Neural progenitor cell (in vitro differentiated cells): ENCODE data around the gene LRRC9. TPM values are rescaled to one million over a fixed set of nuclear protein-coding genes. Genes with fewer than 3 reads are reported as not detected.
"Not testable (repeated sequence)": the region's sequence is repeated elsewhere in the genome, so short reads cannot be mapped to it uniquely, and the experiment has no call there.

Experiments
- DNase-seq: peaks from one replicate; pipeline ENCODE4 v3.0.0-alpha.2; 2016; ENCODE audit warnings: low spot score
- H2AFZ ChIP-seq: fragments of 200-600 bp; sonication (generic); replicated peaks from 2 replicates; pipeline ENCODE4 v1.6.1; 2016; ENCODE audit warnings: antibody characterized with exemption
- H3F3A ChIP-seq: fragments of 200-600 bp; sonication (generic); 2 replicates; pipeline ENCODE4 v1.6.1; 2016; ENCODE audit warnings: antibody characterized with exemption, low read depth
- H3K27ac ChIP-seq: fragments of 200-600 bp; sonication (generic); 2 replicates; pipeline ENCODE4 v1.5.1; 2016; ENCODE audit warnings: mild to moderate bottlenecking
- H3K27me3 ChIP-seq: fragments of 200-600 bp; sonication (generic); 2 replicates; pipeline ENCODE4 v1.6.1; 2016; ENCODE audit warnings: mild to moderate bottlenecking, moderate library complexity
- H3K36me3 ChIP-seq: fragments of 200-600 bp; sonication (generic); 2 replicates; pipeline ENCODE4 v1.5.1; 2016
- H3K4me1 ChIP-seq: fragments of 200-600 bp; sonication (generic); 2 replicates; pipeline ENCODE4 v1.6.1; 2016; ENCODE audit warnings: mixed run types
- H3K4me2 ChIP-seq: fragments of 200-600 bp; sonication (generic); 2 replicates; pipeline ENCODE4 v1.6.1; 2016
- H3K4me3 ChIP-seq: fragments of 200-600 bp; sonication (generic); 2 replicates; pipeline ENCODE4 v1.5.1; 2016
- H3K79me2 ChIP-seq: fragments of 200-600 bp; sonication (generic); 2 replicates; pipeline ENCODE4 v1.6.1; 2016; ENCODE audit warnings: low read depth
- H3K9ac ChIP-seq: fragments of 200-600 bp; sonication (generic); 2 replicates; pipeline ENCODE4 v1.6.1; 2016
- H3K9me3 ChIP-seq: fragments of 200-600 bp; sonication (generic); 2 replicates; pipeline ENCODE4 v1.5.1; 2016; ENCODE audit warnings: low read depth
- H4K20me1 ChIP-seq: fragments of 200-600 bp; sonication (generic); 2 replicates; pipeline ENCODE4 v1.6.1; 2016; ENCODE audit warnings: low read depth
- H3K27ac Mint-ChIP-seq: 3 replicates; pipeline ENCODE4 v1.8.0; 2021; ENCODE audit warnings: mixed read lengths
- H3K27me3 Mint-ChIP-seq: 2 replicates; pipeline ENCODE4 v1.8.0; 2022; ENCODE audit warnings: low read depth, mild to moderate bottlenecking, inconsistent platforms, moderate library complexity, mixed read lengths; ENCODE audit not compliant: insufficient read depth
- H3K36me3 Mint-ChIP-seq: 3 replicates; pipeline ENCODE4 v1.8.0; 2021; ENCODE audit warnings: mixed read lengths
- H3K4me1 Mint-ChIP-seq: 3 replicates; pipeline ENCODE4 v1.8.0; 2021; ENCODE audit warnings: mixed read lengths
- H3K4me3 Mint-ChIP-seq: 3 replicates; pipeline ENCODE4 v1.8.0; 2021; ENCODE audit warnings: mild to moderate bottlenecking, moderate library complexity, mixed read lengths
- H3K9me3 Mint-ChIP-seq: 3 replicates; pipeline ENCODE4 v1.8.0; 2020; ENCODE audit warnings: mixed read lengths
- EZH2 ChIP-seq: fragments of 200-600 bp; sonication (generic); IDR thresholded peaks from 2 replicates; pipeline ENCODE4 v1.6.1; 2017; ENCODE audit warnings: antibody characterized with exemption, mild to moderate bottlenecking, moderate library complexity
- EZH2phosphoT487 ChIP-seq: fragments of 200-600 bp; sonication (generic); IDR thresholded peaks from 2 replicates; pipeline ENCODE4 v1.6.1; 2017; ENCODE audit warnings: antibody characterized with exemption
- total RNA-seq: library from RNA; depleted of rRNA; stranded (reverse); fragments of >200 nt; gene quantifications from 2 replicates; pipeline ENCODE4 v1.2.3, GENCODE V29; 2015; ENCODE audit warnings: low replicate concordance
- TF ChIP-seq, protein P1 (sequence below): fragments of 200-600 bp; sonication (generic); IDR thresholded peaks from 2 replicates; pipeline ENCODE4 v1.5.1; 2017; ENCODE audit warnings: antibody characterized with exemption, mild to moderate bottlenecking

LRRC9 gene
- total RNA-seq, 1 donor from 2014 or later = 2.1 TPM

DNA sequence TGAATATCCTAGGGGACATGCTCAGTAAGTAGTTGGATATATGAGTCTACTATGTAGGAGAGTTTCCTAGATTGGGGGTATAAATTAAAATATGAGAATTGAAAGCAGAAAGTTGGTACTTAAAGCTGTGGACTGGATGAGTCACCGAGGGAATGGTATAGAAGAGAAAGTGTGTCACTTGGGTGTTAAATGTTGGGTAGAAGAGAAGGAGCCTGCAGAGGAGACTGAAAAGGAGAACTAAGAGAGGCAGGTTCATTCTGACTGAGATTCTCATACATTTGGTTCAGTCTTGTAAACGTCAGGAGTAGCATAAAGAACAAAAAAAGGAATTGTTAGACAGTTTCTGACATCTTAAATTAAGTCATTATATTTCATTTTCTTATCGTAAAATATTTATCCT lies 19.9 kb downstream of the LRRC9 start:
- Histone ChIP-seq H3K4me1 (no peaks in the 10 kb centered on the region), H3K79me2 (no peaks in the 10 kb centered on the region), H3K9me3 (no peaks in the 10 kb centered on the region), H2AFZ (no peak overlapping the region), H4K20me1 (no peaks in the 10 kb centered on the region), H3K4me3 (no peak overlapping the region), H3K4me2 (no peak overlapping the region), H3K27ac (no peak overlapping the region), H3F3A (no peaks in the 10 kb centered on the region), H3K36me3 (no peaks in the 10 kb centered on the region), H3K27me3 (no peaks in the 10 kb centered on the region), H3K9ac (no peak overlapping the region)
- Mint-ChIP-seq H3K4me1 (no peaks in the 10 kb centered on the region), H3K27me3 (no peaks in the 10 kb centered on the region), H3K9me3 (no peaks in the 10 kb centered on the region), H3K27ac (no peak overlapping the region), H3K4me3 (no peak overlapping the region), H3K36me3 (peaks cover 2% of the 10 kb centered on the region)
- no peak for TF ChIP-seq EZH2
- TF ChIP-seq, protein P1, sequence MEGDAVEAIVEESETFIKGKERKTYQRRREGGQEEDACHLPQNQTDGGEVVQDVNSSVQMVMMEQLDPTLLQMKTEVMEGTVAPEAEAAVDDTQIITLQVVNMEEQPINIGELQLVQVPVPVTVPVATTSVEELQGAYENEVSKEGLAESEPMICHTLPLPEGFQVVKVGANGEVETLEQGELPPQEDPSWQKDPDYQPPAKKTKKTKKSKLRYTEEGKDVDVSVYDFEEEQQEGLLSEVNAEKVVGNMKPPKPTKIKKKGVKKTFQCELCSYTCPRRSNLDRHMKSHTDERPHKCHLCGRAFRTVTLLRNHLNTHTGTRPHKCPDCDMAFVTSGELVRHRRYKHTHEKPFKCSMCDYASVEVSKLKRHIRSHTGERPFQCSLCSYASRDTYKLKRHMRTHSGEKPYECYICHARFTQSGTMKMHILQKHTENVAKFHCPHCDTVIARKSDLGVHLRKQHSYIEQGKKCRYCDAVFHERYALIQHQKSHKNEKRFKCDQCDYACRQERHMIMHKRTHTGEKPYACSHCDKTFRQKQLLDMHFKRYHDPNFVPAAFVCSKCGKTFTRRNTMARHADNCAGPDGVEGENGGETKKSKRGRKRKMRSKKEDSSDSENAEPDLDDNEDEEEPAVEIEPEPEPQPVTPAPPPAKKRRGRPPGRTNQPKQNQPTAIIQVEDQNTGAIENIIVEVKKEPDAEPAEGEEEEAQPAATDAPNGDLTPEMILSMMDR = no peak
- no peak for TF ChIP-seq EZH2phosphoT487
- no peak for DNase-seq

DNA sequence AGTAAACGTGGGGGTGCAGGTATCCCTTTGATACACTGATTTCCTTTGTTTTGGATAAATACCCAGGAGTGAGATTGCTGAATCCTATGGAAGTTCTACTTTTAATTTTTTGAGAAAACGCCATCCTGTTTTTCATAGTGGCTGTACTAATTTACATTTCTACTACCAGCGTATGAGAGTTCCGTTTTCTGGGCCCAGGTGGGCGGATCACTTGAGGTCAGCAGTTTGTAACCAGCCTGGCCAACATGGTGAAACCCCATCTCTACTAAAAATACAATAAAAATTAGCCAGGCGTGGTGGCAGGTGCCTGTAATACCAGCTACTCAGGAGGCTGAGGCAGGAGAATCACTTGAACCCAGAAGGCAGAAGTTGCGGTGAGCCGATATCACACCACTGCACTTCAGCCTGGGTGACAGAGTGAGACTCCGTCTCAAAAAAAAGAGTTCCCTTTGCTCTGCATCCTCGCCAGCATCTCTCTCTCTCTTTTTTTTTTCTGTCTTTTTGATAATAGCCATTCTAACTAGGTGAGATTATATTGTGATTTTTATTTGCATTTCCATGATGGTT lies 22.4 kb downstream of the LRRC9 start:
- H3K9me3 ChIP-seq, H3K4me2 ChIP-seq, H4K20me1 ChIP-seq, H3K27me3 Mint-ChIP-seq, H3K9me3 Mint-ChIP-seq, H3K4me3 Mint-ChIP-seq, DNase-seq, H3K27me3 ChIP-seq, H3K4me1 ChIP-seq, H3K36me3 ChIP-seq, H3K9ac ChIP-seq, H3K36me3 Mint-ChIP-seq, H3F3A ChIP-seq, H3K4me1 Mint-ChIP-seq, H2AFZ ChIP-seq, H3K79me2 ChIP-seq, H3K4me3 ChIP-seq, H3K27ac ChIP-seq: not testable (repeated sequence)
- peak overlapping the region; percentile 6 for H3K27ac Mint-ChIP-seq

DNA sequence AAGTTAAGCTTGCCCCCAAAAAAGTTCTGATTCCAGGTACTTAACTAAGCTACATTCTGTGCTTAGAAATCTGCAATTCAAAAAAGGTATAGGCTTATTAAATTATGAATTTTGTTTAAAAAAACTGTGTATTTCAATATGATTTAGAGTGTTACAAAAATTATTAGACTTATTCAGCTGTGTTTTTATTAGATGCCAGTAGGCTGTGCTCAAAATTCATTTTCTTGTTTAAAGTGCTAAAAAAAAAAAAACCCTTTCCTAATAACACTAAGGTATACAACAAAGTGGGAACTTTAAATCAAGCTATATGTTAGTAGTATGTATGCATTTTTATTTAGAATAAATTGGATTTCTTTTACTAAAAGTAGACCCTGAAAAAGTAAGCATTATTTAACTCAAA lies 25.0 kb downstream of the LRRC9 start:
- Mint-ChIP-seq H3K9me3 (peaks cover 4% of the 10 kb centered on the region), H3K4me1 (no peaks in the 10 kb centered on the region), H3K27me3 (no peaks in the 10 kb centered on the region), H3K4me3 (no peak overlapping the region), H3K36me3 (peaks cover 2% of the 10 kb centered on the region), H3K27ac (no peak overlapping the region)
- Histone ChIP-seq H2AFZ (no peak overlapping the region), H3K9me3 (no peaks in the 10 kb centered on the region), H3F3A (no peaks in the 10 kb centered on the region), H3K9ac (no peak overlapping the region), H3K4me3 (no peak overlapping the region), H3K4me1 (no peaks in the 10 kb centered on the region), H3K36me3 (no peaks in the 10 kb centered on the region), H3K4me2 (no peak overlapping the region), H3K79me2 (no peaks in the 10 kb centered on the region), H3K27ac (no peak overlapping the region), H4K20me1 (no peaks in the 10 kb centered on the region), H3K27me3 (no peaks in the 10 kb centered on the region)
- TF ChIP-seq, protein P1 = no peak
- TF ChIP-seq EZH2phosphoT487 (no peak), EZH2 (no peak)
- no peak for DNase-seq

DNA sequence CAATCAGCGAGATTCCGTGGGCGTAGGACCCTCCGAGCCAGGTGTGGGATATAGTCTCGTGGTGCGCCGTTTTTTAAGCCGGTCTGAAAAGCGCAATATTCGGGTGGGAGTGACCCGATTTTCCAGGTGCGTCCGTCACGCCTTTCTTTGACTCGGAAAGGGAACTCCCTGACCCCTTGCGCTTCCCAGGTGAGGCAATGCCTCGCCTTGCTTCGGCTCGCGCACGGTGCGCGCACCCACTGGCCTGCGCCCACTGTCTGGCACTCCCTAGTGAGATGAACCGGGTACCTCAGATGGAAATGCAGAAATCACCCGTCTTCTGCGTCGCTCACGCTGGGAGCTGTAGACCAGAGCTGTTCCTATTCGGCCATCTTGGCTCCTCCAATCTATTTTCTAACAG lies 32.2 kb downstream of the LRRC9 start:
- H3F3A ChIP-seq, H4K20me1 ChIP-seq, H3K36me3 ChIP-seq, H3K79me2 ChIP-seq, H3K27ac ChIP-seq, H3K4me1 Mint-ChIP-seq, H2AFZ ChIP-seq, DNase-seq, H3K4me1 ChIP-seq, H3K27me3 ChIP-seq, H3K9ac ChIP-seq, H3K9me3 ChIP-seq, H3K27me3 Mint-ChIP-seq, H3K27ac Mint-ChIP-seq: not testable (repeated sequence)
- peak overlapping the region; percentile 81 for H3K4me3 Mint-ChIP-seq
- Histone ChIP-seq H3K4me2 (peak overlapping the region; percentile 62), H3K4me3 (peak overlapping the region; percentile 45)
- H3K9me3 Mint-ChIP-seq = peaks cover 38% of the 10 kb centered on the region
- H3K36me3 Mint-ChIP-seq = peaks cover 10% of the 10 kb centered on the region

DNA sequence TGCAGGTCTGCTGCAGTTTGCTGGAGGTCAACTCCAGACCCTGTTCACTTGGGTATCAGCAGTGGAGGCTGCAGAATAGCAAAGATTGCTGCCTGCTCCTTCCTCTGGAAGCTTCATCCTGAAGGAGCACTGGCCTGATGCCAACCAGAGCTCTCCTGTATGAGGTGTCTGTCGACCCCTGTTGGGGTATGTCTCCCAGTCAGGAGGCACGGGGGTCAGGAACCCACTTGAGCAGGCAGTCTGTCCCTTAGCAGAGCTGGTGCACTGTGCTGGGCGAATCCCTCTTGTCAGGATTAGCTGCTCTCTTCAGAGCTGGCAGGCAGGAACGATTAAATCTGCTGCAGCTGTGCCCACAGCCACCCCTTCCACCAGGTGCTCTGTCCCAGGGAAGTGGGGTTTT lies 37.9 kb downstream of the LRRC9 start:
- H3K9me3 Mint-ChIP-seq = peaks cover 31% of the 10 kb centered on the region
- not testable (repeated sequence) for H3K27ac Mint-ChIP-seq, H3K9ac ChIP-seq

More for the DNA sequence above, 37.9 kb downstream of the LRRC9 start:
- not testable (repeated sequence) for H3K27me3 Mint-ChIP-seq, H3K27ac ChIP-seq, H3K79me2 ChIP-seq, H2AFZ ChIP-seq, H3K36me3 Mint-ChIP-seq, H3K4me1 Mint-ChIP-seq, H3K4me1 ChIP-seq, H3K9me3 ChIP-seq, H3K4me2 ChIP-seq, H3K36me3 ChIP-seq, H4K20me1 ChIP-seq, H3K27me3 ChIP-seq, DNase-seq, H3K4me3 Mint-ChIP-seq, H3K4me3 ChIP-seq, H3F3A ChIP-seq
